Thyroid gland (tissue), 4 donors: ENCODE data around the gene GTF2B.

Experiments
- POLR2A ChIP-seq, 2 donors: fragments of 450-650 bp; IDR thresholded peaks; one replicate each; pipeline ENCODE4 v1.6.1; 2017; ENCODE audit warnings: antibody characterized with exemption in 2 of 2, mild to moderate bottlenecking in 2 of 2, moderate library complexity in 1 of 2
- TF ChIP-seq, protein P1 (sequence below), 6 experiments: fragments of 200-600 bp in 3 of 6; fragments of 450-650 bp in 3 of 6; sonication (generic) in 3 of 6; IDR thresholded peaks; one replicate each; pipeline ENCODE4 v1.5.1; 2016 to 2019; ENCODE audit warnings: antibody characterized with exemption in 6 of 6, mild to moderate bottlenecking in 2 of 6, inconsistent platforms in 1 of 6, moderate library complexity in 1 of 6

DNA sequence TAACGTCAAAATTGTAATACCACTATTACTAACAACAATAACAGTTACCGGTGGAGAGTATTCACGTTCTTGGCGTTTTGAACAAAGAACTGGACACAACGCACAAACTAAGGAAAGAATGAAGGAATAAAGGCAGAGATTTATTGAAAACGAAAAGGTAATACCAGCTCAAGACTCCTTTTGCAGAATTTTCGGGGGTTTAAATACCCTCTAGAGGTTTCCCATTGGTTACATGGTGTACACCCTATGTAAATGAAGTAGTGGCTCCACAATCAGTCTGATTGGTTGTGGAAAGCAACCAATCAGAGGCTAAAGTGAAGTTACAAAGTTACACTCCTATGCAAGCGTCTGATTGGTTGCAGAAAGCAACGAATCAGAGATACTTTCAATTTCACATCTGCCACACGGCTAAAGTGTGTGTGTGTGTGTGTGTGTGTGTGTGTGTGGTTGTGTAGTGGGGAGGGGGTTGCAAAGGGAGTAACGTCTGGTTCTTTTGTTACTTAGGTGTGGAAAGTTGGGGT, 1.1 kb upstream of the GTF2B start:
- no peak for TF ChIP-seq POLR2A (IDR thresholded peaks at IDR 0.05)
- TF ChIP-seq, protein P1, sequence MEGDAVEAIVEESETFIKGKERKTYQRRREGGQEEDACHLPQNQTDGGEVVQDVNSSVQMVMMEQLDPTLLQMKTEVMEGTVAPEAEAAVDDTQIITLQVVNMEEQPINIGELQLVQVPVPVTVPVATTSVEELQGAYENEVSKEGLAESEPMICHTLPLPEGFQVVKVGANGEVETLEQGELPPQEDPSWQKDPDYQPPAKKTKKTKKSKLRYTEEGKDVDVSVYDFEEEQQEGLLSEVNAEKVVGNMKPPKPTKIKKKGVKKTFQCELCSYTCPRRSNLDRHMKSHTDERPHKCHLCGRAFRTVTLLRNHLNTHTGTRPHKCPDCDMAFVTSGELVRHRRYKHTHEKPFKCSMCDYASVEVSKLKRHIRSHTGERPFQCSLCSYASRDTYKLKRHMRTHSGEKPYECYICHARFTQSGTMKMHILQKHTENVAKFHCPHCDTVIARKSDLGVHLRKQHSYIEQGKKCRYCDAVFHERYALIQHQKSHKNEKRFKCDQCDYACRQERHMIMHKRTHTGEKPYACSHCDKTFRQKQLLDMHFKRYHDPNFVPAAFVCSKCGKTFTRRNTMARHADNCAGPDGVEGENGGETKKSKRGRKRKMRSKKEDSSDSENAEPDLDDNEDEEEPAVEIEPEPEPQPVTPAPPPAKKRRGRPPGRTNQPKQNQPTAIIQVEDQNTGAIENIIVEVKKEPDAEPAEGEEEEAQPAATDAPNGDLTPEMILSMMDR (IDR thresholded peaks at IDR 0.05) = no peak
